ENCODE measurements around the gene DDX49. TPM values are rescaled to one million over a fixed set of nuclear protein-coding genes. Genes with fewer than 3 reads are reported as not detected.

DDX49 gene
- total RNA-seq, 4 donors from 2014 or later: 36.1 to 61.0 (median 46.9) TPM

DNA sequence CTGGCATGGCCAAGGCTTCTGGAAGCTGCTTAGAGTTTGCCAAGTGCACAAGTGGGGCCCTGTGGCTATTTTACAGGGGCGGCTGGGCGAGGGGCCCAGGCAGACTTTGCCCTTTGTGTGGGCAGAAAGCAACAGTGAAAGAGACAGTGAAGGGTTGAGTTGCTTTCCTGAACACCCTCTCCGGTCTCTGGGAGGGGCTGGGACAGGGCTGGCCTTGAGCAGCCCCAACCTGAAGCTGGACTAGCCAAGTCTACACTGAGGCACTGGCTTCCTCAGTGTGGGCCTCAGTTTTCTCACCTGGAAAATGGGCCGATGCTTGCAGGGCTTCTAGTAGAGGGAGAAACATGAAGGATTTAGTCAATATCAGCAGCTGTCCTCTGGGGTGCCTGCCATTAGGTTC is 23.9 kb downstream of the DDX49 start:
- H3K27me3 ChIP-seq: no peaks in the 10 kb centered on the region
- ATAC-seq: no peak

DNA sequence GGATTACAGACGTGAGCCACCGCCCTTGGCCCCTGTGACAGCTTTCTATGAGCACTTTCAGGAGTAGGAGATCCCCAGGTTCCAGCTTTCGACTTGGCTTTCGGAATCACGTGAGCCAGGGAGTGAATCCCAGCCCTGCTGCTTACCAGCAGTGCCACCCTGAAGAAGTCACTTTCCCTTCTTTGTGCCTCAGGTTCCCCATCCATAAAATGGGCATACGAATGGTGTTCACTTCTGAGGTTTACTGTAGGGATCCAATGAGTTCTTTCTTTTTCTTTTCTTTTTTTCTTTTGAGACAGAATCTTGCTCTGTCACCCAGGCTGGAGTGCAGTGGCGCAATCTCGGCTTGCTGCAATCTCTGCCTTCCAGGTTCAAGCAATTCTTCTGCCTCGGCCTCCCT is 25.8 kb downstream of the DDX49 start:
- ATAC-seq: no peak
- no peak overlapping the region for H3K27ac ChIP-seq
- no peaks in the 10 kb centered on the region for H3K36me3 ChIP-seq
- H3K4me3 ChIP-seq: no peak overlapping the region
- TF ChIP-seq, protein P1, sequence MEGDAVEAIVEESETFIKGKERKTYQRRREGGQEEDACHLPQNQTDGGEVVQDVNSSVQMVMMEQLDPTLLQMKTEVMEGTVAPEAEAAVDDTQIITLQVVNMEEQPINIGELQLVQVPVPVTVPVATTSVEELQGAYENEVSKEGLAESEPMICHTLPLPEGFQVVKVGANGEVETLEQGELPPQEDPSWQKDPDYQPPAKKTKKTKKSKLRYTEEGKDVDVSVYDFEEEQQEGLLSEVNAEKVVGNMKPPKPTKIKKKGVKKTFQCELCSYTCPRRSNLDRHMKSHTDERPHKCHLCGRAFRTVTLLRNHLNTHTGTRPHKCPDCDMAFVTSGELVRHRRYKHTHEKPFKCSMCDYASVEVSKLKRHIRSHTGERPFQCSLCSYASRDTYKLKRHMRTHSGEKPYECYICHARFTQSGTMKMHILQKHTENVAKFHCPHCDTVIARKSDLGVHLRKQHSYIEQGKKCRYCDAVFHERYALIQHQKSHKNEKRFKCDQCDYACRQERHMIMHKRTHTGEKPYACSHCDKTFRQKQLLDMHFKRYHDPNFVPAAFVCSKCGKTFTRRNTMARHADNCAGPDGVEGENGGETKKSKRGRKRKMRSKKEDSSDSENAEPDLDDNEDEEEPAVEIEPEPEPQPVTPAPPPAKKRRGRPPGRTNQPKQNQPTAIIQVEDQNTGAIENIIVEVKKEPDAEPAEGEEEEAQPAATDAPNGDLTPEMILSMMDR (IDR thresholded peaks at IDR 0.05): no peak
- TF ChIP-seq POLR2A (IDR thresholded peaks at IDR 0.05) (no peak), EP300 (IDR thresholded peaks at IDR 0.05) (no peak), POLR2AphosphoS5 (IDR thresholded peaks at IDR 0.05) (no peak)
- no peaks in the 10 kb centered on the region for H3K9me3 ChIP-seq
- 77 to 91% methylated on average over 7 to 8 of the region's 9 CpGs for WGBS, 2 donors (ENCODE audit: low coverage in 1 of 2)
- peaks cover 0 to 12% (median 0%) of the 10 kb centered on the region in 3 donors for H3K4me1 ChIP-seq
- no peaks in the 10 kb centered on the region for H3K27me3 ChIP-seq

More for the DNA sequence above, 23.9 kb downstream of the DDX49 start:
- Histone ChIP-seq H3K36me3 (peaks cover 0 to 3% of the 10 kb centered on the region in 2 donors), H3K27ac (no peak overlapping the region), H3K9me3 (no peaks in the 10 kb centered on the region), H3K4me1 (peaks cover 0 to 27% (median 2%) of the 10 kb centered on the region in 3 donors), H3K4me3 (no peak overlapping the region)
- 67 to 94% methylated on average over 1 to 2 of the region's 4 CpGs for WGBS, 2 donors (ENCODE audit: low coverage in 1 of 2)
- TF ChIP-seq POLR2AphosphoS5 (IDR thresholded peaks at IDR 0.05): no peak

DNA sequence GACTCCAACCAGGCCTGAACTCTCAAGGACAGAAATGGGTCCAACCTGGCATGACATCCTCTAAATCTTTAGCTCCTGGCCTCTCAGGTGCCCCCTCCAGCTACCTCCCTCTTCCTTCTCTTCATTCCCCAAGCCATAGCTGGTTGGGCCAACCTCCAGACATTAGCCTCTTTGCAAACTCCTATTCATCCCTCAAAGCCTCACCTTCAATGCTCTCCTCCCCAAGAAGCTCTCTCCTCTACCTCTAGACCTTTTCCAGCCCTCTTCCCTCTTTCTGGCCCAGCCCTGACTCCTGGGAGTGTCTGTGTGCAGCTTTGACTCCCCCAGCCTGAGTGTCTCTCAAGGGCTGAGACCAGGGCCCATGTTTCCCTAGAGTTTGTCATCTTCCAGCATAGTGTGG is 26.8 kb downstream of the DDX49 start:
- Histone ChIP-seq H3K9me3 (no peaks in the 10 kb centered on the region), H3K27ac (no peak overlapping the region), H3K4me1 (peaks cover 0 to 6% (median 0%) of the 10 kb centered on the region in 3 donors), H3K36me3 (no peaks in the 10 kb centered on the region), H3K27me3 (no peaks in the 10 kb centered on the region), H3K4me3 (no peak overlapping the region)
- ATAC-seq: no peak
- no peak for TF ChIP-seq POLR2A (IDR thresholded peaks at IDR 0.05)
- TF ChIP-seq, protein P1 (IDR thresholded peaks at IDR 0.05): no peak
- no peak for TF ChIP-seq POLR2AphosphoS5 (IDR thresholded peaks at IDR 0.05)
- no peak for TF ChIP-seq EP300 (IDR thresholded peaks at IDR 0.05)

DNA sequence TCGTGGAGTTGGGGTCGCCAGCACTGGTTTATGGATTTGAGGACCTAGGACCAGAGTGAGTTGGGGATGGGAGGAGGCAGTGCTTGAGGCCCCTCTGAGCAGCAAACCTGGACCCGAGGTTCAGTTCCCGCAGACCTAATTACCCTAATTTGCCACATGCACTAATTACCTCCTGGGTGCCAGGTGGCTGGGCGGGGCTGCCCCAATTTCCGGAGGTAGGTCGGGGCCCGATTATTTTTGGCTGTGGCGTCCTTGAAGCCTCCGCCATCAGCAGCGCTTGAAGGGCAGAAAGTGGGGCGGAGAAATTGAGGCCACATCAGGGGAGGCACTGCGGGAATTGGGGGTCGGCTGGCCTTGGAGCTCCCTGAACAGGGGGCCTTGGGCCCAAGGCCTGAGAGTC is 27.4 kb downstream of the DDX49 start:
- Histone ChIP-seq H3K9me3 (no peaks in the 10 kb centered on the region), H3K27me3 (no peaks in the 10 kb centered on the region), H3K4me3 (no peak overlapping the region), H3K4me1 (no peaks in the 10 kb centered on the region), H3K27ac (no peak overlapping the region), H3K36me3 (no peaks in the 10 kb centered on the region)
- ATAC-seq: no peak
- TF ChIP-seq, protein P1 (IDR thresholded peaks at IDR 0.05): no peak
- no peak for TF ChIP-seq EP300 (IDR thresholded peaks at IDR 0.05)
- no peak for TF ChIP-seq POLR2AphosphoS5 (IDR thresholded peaks at IDR 0.05)
- TF ChIP-seq POLR2A (IDR thresholded peaks at IDR 0.05): no peak
- 80% methylated on average over 1 of the region's 14 CpGs; no CpG with 5 or more reads in 1 of the 2 donors for WGBS, 2 donors (ENCODE audit: low coverage in 1 of 2)

DNA sequence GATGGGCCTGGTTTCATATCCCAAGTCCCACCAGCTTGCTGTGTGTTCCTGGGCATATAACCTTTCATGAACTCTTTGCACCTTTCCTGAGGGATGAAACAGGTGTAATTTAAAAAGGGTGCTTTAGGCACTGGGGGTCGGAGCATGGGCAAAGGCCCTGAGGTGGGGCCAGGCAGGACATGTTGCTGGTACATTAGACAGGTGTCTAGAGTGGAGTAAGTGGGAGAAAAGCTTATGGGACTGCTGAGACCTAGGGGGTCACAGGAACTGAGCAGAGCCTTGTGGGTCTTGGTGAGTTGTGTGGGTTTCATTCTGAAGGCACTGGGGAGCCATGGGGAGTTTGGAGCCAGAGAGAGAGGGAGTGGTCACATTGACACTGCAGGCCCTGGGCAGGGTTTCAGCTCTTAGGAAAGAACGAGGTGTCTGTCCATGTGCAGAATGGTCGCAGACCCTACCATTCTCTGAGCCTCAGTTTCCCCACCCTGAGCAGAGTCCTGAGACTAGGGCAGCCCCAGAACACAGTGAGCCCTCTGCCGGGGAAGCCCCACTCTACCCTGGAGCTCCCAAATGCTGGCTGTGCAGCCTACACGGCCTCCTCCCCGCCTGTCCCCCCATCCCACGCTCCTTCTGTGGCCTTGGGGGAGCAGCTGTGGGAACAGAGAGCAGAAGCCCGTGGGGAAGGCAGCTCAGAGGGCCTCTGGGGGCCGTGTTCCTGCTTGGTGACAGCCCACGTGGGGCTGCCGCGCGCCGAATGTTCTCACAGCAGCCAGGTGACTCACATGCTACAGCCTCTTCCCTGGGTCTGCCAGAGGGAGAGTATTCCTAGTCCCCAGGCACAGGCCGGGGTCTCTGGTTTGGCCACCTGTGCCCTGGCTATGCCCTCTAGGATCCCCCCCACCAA is 28.8 kb downstream of the DDX49 start:
- TF ChIP-seq POLR2AphosphoS5 (IDR thresholded peaks at IDR 0.05) (no peak), POLR2A (IDR thresholded peaks at IDR 0.05) (no peak), EP300 (IDR thresholded peaks at IDR 0.05) (no peak)
- TF ChIP-seq, protein P1 (IDR thresholded peaks at IDR 0.05): no peak
- H3K4me1 ChIP-seq: no peaks in the 10 kb centered on the region
- no peaks in the 10 kb centered on the region for H3K36me3 ChIP-seq
- 93 to 100% methylated on average over 1 to 3 of the region's 15 CpGs for WGBS, 2 donors (ENCODE audit: low coverage in 1 of 2)
- no peaks in the 10 kb centered on the region for H3K27me3 ChIP-seq
- H3K9me3 ChIP-seq: no peaks in the 10 kb centered on the region
- H3K27ac ChIP-seq: no peak overlapping the region
- no peak for ATAC-seq
- H3K4me3 ChIP-seq: no peak overlapping the region

All from gastroesophageal sphincter (tissue), 4 donors.